Peyer's patch (tissue), 4 donors: ENCODE measurements around the gene TEAD1. TPM values are rescaled to one million over a fixed set of nuclear protein-coding genes. Genes with fewer than 3 reads are reported as not detected.

Source experiments
- DNase-seq, 3 donors: peaks; one replicate each; pipeline ENCODE4 v3.0.0-alpha.2; 2017 to 2019
- H3K27ac ChIP-seq, 4 donors: fragments of 200-600 bp; sonication (generic); one replicate each; pipeline ENCODE4 v1.5.1; 2016 to 2019
- H3K27me3 ChIP-seq, 2 donors: fragments of 200-600 bp; sonication (generic); one replicate each; pipeline ENCODE4 v1.5.1; 2019
- H3K36me3 ChIP-seq, 3 donors: fragments of 200-600 bp; sonication (generic); one replicate each; pipeline ENCODE4 v1.5.1; 2016 to 2019
- H3K4me1 ChIP-seq, 4 donors: fragments of 200-600 bp; sonication (generic); one replicate each; pipeline ENCODE4 v1.5.1; 2016 to 2019
- H3K4me3 ChIP-seq, 4 donors: fragments of 200-600 bp; sonication (generic); 1 replicate in 3 of 4; 2 replicates in 1 of 4; pipeline ENCODE4 v1.5.1; 2016 to 2019; ENCODE audit warnings: mild to moderate bottlenecking in 1 of 4
- H3K9me3 ChIP-seq, 4 donors: fragments of 200-600 bp; sonication (generic); one replicate each; pipeline ENCODE4 v1.5.1; 2016 to 2019; ENCODE audit warnings: mild to moderate bottlenecking in 1 of 4
- POLR2A ChIP-seq, 2 donors: fragments of 450-650 bp; IDR thresholded peaks; one replicate each; pipeline ENCODE4 v1.5.1; 2017; ENCODE audit warnings: antibody characterized with exemption in 2 of 2, mild to moderate bottlenecking in 2 of 2, moderate library complexity in 2 of 2
- total RNA-seq, 4 donors: library from RNA; depleted of rRNA; stranded (reverse); fragments of >200 nt; gene quantifications; one replicate each; pipeline ENCODE4 v1.1.0, GENCODE V29; 2016
- TF ChIP-seq, protein P1 (sequence below), 6 experiments: fragments of 450-650 bp in 4 of 6; fragments of 200-600 bp in 2 of 6; sonication (generic) in 1 of 6; IDR thresholded peaks; one replicate each; pipeline ENCODE4 v1.5.1; 2017 to 2019; ENCODE audit warnings: antibody characterized with exemption in 6 of 6, mild to moderate bottlenecking in 3 of 6, moderate library complexity in 1 of 6

Gene TEAD1
- total RNA-seq, 4 donors from 2014 or later, result 34.5 to 125 (median 65.1) TPM

DNA sequence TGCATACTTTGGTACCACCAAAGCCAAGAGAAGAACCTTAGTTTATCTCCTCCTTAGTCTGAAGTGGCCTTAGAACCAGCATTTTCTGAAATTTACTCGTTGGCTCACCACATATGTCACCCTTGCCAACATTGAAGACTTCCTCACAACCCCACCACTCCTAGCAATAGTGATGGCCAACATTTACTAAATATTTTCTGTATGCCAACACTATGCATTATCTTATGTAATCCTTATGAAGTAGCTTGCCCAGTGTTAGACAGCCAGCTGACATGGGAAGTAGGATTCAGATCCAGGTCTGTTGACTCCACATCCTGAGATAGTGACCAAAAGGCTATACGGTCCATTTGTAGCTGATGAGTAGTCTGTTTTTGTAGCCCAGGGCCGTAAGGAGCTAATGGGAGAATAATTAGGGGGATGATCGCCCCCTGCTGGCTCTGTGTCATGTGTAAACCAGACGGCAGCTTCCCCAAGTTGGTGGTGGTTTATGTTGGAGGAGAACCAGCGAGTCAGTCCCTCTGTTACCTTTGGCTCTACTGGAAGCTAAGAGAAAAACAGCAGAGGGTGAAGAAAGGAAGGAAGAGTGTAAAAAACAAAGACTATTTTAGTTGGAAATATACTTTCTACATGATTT lies 214.4 kb downstream of the TEAD1 start:
- no peaks in the 10 kb centered on the region for H3K27me3 ChIP-seq
- peak overlapping the region in 3 of 4 donors; percentile 28 to 36 (median 34) for H3K27ac ChIP-seq
- TF ChIP-seq POLR2A (IDR thresholded peaks at IDR 0.05), result no peak
- TF ChIP-seq, protein P1, sequence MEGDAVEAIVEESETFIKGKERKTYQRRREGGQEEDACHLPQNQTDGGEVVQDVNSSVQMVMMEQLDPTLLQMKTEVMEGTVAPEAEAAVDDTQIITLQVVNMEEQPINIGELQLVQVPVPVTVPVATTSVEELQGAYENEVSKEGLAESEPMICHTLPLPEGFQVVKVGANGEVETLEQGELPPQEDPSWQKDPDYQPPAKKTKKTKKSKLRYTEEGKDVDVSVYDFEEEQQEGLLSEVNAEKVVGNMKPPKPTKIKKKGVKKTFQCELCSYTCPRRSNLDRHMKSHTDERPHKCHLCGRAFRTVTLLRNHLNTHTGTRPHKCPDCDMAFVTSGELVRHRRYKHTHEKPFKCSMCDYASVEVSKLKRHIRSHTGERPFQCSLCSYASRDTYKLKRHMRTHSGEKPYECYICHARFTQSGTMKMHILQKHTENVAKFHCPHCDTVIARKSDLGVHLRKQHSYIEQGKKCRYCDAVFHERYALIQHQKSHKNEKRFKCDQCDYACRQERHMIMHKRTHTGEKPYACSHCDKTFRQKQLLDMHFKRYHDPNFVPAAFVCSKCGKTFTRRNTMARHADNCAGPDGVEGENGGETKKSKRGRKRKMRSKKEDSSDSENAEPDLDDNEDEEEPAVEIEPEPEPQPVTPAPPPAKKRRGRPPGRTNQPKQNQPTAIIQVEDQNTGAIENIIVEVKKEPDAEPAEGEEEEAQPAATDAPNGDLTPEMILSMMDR (IDR thresholded peaks at IDR 0.05), result peak in 4 of 6 experiments; percentile 61 to 83 (median 80)
- H3K36me3 ChIP-seq, result no peaks in the 10 kb centered on the region
- H3K4me3 ChIP-seq, result no peak overlapping the region
- H3K4me1 ChIP-seq, result peaks cover 0 to 4% (median 0%) of the 10 kb centered on the region in 4 donors
- DNase-seq, result peak; percentile 49 to 92 (median 85)
- H3K9me3 ChIP-seq, result no peaks in the 10 kb centered on the region

DNA sequence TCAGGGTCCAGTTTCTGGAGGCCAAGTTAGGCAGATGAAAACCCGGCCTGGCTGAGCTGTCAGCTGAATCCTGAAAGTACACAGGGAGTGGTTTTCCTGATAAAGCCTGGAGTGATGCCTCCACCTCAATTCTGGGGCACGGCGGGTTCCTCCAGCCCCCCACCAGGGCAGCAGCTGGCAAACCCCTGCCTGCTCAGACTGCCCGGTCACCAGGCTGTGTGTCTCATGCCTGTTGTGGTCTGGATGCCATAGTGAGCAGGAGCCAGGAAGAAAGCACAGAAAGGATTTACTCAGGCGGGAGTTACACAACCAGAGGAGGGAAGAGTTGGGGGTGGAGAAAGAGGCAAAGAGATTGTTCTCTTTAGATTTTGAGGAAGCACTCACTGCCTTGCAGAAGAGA lies 215.0 kb downstream of the TEAD1 start:
- TF ChIP-seq, protein P1 (IDR thresholded peaks at IDR 0.05), result no peak
- no peak for TF ChIP-seq POLR2A (IDR thresholded peaks at IDR 0.05)
- peak overlapping the region in 3 of 4 donors; percentile 28 to 36 (median 34) for H3K27ac ChIP-seq
- H3K4me3 ChIP-seq, result no peak overlapping the region
- no peaks in the 10 kb centered on the region for H3K27me3 ChIP-seq
- H3K9me3 ChIP-seq, result no peaks in the 10 kb centered on the region
- DNase-seq, result no peak
- H3K4me1 ChIP-seq, result peaks cover 0 to 4% (median 0%) of the 10 kb centered on the region in 4 donors
- no peaks in the 10 kb centered on the region for H3K36me3 ChIP-seq

DNA sequence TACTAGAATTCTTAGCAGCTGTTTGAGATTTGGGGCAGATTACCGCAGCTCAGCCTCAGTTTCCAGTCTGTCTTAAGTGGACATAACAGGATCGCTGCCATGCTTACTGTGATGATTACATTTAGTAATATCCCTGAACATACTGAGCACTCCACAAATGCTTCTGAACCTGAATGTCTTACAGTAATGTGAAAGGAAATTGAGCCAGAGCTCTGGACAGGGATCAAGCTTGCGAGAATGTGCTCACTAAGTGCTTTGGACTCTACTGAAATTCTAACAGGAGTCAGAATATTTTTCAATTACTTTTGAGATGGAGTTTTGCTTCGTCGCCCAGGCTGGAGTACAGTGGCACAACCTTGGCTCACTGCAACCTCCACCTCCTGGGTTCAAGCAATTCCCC lies 216.3 kb downstream of the TEAD1 start:
- Histone ChIP-seq H3K4me3 (no peak overlapping the region), H3K4me1 (peaks cover 0 to 4% (median 0%) of the 10 kb centered on the region in 4 donors), H3K9me3 (no peaks in the 10 kb centered on the region), H3K27me3 (no peaks in the 10 kb centered on the region), H3K36me3 (no peaks in the 10 kb centered on the region), H3K27ac (no peak overlapping the region)
- no peak for DNase-seq
- TF ChIP-seq, protein P1 (IDR thresholded peaks at IDR 0.05), result no peak
- TF ChIP-seq POLR2A (IDR thresholded peaks at IDR 0.05), result no peak

DNA sequence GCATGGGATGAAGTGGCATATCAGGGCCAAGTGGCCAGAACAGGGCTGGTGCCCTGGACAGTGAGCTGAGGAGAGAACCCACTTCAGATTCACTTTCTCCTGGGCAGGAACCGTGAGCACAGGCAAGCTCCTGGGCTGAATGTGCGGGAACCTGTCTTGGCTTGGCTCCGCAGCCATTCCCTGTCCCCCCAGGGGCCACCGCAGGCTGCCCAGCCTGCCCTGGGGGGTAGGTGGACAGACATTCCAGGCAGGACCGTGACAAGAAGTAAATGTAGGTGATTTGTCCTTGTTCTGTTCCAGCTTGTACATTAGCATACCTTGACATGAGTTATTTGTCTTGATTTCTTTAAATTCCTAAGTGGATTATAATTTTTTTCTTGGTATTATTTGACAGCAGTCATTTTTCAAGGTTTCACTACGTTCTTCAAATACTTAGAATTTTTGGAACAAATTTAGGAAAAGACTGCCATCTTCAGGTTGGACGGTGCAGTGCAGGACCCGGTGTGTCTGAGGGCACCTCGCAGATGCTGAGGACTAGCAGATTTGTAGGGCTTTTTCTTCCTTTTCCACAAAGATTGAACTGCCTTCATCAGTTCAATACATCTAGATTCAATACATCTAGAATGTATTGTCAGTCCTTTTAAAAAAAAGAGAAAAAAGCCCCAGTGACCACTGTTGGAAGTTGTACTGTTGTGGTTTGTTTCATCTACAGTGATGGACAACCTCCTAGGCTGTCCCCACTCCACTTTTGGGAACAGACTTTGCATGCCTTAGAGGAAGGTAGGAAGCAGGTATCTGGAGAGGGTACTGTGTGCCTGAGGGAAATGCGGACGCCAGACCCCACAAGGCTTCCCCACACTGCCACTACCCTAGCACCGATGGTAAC lies 219.8 kb downstream of the TEAD1 start:
- H3K9me3 ChIP-seq, result no peaks in the 10 kb centered on the region
- DNase-seq, result peak in 2 of 3 donors; percentile 62 to 79
- peaks cover 0 to 2% (median 0%) of the 10 kb centered on the region in 4 donors for H3K4me1 ChIP-seq
- TF ChIP-seq, protein P1 (IDR thresholded peaks at IDR 0.05), result peak; percentile 29 to 87 (median 71)
- TF ChIP-seq POLR2A (IDR thresholded peaks at IDR 0.05), result no peak
- no peaks in the 10 kb centered on the region for H3K27me3 ChIP-seq
- no peaks in the 10 kb centered on the region for H3K36me3 ChIP-seq
- no peak overlapping the region for H3K4me3 ChIP-seq
- H3K27ac ChIP-seq, result no peak overlapping the region

DNA sequence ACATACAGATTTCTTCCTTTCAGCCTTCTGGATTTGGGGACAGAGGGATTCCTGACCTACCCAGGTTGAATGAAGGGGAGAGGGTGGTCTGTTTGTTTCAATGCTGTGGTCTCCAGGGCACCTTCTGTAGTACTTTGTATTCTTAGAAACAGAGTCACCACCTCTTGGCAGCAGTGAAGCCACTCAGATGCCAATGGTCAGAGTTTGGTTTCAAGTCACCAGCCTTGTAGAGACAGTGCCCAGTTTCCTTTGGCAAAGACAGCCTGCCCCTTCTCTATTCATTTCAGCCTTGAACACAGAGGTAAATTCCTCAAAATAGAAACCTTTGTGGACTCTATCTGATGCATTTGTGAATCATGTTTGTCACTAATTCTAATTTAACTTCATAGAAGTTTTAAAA lies 223.2 kb downstream of the TEAD1 start:
- DNase-seq, result no peak
- peaks cover 0 to 7% (median 0%) of the 10 kb centered on the region in 3 donors for H3K36me3 ChIP-seq
- H3K27me3 ChIP-seq, result no peaks in the 10 kb centered on the region
- H3K9me3 ChIP-seq, result no peaks in the 10 kb centered on the region
- TF ChIP-seq POLR2A (IDR thresholded peaks at IDR 0.05), result no peak
- TF ChIP-seq, protein P1 (IDR thresholded peaks at IDR 0.05), result no peak
- peak overlapping the region in 1 of 4 donors; percentile 39 for H3K27ac ChIP-seq
- no peaks in the 10 kb centered on the region for H3K4me1 ChIP-seq
- no peak overlapping the region for H3K4me3 ChIP-seq
